Hematopoietic multipotent progenitor cell treated with erythropoietin and hydrocortisone succinate and interleukin-3 and kit ligand, for 4 days (in vitro differentiated cells): ENCODE data around the gene CDK11B.
"Not testable (repeated sequence)": the region's sequence is repeated elsewhere in the genome, so short reads cannot be mapped to it uniquely, and the experiment has no call there.

Experiments
- DNase-seq: peaks from one replicate; pipeline ENCODE4 v3.0.0-alpha.2; 2015

CDK11B gene

GRCh38 chr1:1597275-1597930 lies 61.4 kb downstream of the CDK11B start:
- DNase-seq, result peak; percentile 67

GRCh38 chr1:1596493-1597274 lies 62.1 kb downstream of the CDK11B start:
- no peak for DNase-seq

DNA sequence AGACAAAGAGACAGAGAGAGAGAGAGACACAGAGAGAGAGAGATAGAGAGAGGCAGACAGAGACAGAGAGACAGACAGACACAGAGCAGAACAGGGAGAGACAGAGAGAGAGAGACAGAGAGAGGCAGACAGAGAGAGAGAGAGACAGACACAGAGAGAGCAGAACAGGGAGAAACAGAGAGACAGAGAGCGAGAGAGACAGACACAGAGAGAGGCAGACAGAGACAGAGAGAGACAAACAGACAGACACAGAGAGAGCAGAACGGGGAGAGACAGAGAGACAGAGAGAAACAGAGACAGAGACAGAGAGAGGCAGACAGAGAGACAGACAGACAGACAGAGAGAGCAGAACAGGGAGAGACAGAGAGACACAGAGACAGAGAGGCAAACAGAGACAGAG lies 63.5 kb downstream of the CDK11B start:
- not testable (repeated sequence) for DNase-seq

DNA sequence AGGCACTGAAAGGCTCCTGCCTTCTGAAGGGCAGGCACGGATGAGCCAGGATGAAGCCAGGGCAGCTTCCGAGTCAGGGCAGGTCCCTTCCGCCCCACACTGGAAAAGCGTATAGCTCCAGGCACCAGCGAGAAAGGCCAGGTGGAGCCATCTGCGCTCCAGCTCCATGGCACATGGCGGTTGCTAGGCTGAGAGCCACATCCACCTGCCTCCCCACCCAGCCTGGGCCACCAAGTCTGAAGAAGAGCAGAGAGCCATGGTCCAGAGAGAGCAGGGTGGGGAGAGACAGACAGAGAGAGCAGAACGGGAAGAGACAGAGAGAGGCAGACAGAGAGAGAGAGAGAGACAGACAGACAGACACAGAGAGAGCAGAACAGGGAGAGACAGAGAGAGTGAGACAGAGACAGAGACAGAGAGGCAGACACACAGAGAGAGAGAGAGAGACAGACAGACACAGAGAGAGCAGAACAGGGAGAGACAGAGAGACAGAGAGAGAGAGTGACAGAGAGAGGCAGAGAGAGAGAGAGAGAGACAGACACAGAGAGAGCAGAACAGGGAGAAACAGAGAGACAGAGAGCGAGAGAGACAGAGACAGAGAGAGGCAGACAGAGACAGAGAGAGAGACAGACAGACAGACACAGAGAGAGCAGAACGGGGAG lies 64.1 kb downstream of the CDK11B start:
- DNase-seq, result no peak

DNA sequence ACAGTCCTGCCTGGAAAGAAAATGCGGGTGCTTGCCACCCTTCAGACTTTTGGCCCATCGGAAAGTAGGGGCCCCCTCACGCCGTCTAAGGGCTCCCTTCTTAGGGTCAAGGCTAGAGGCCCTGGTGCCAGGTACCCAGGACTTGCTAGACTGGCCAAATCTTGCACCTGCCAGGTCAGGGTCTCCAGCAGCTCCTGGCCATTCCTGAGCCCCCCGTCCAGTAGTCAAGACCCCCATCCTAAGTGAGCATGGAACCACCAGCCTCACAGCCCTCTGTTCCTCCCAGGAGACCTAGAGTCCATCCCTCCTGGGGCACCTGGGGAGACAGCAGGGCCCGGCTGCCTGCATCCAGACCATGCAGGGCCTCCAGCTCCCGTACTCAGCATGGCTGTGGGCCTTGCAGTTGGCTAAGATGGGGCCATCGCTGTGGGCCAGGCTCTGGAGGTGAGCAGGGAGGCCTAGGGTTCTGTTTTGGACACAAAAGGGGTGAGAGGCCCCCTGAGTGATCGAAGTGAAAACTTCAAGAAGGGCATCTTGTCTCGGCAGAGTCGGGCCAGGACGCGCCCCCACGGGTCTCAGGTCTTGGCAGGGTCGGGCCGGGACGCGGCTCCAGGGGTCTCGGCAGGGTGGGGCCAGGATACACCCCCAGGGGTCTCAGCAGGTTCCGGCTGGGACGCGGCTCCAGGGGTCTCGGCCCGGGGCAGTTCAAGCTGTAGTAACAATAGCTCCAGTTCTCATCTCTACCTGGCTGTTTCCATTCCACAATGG lies 64.8 kb downstream of the CDK11B start:
- DNase-seq, result no peak

DNA sequence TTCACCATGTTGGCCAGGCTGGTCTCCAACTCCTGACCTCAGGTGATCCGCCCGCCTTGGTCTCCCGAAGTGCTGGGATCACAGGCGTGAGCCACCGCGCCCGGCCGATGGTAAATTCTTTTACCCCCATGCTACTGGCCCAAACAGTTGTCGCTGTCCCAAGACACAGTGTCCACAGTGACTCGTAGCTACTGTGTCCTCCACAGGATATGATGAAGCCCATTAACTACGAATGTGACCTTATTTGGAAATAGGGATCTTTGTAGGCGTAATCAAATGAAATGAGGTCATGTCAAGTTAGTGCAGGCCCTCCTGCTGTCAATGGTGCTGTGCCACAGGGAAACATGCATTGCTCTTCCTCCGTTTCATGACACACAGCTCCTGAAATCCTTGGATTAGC lies 67.4 kb downstream of the CDK11B start:
- no peak for DNase-seq
